Smooth muscle cell (in vitro differentiated cells): ENCODE measurements around the gene SRSF1. TPM values are rescaled to one million over a fixed set of nuclear protein-coding genes. Genes with fewer than 3 reads are reported as not detected.
A peak's percentile ranks its signal among the peaks of the same experiment; 100 is the strongest.

ENCODE experiments used
- DNase-seq: peaks from one replicate; lab custom pipeline; 2025; ENCODE audit not compliant: unreplicated experiment; lab: John Stamatoyannopoulos, UW
- H2AFZ ChIP-seq: fragments of 200-600 bp; sonication (generic); 2 replicates; pipeline ENCODE4 v1.6.0; 2016; ENCODE audit warnings: antibody characterized with exemption, low read depth, mild to moderate bottlenecking
- H3F3A ChIP-seq: fragments of 200-600 bp; sonication (generic); 2 replicates; pipeline ENCODE4 v1.6.0; 2017; ENCODE audit warnings: antibody characterized with exemption, low read depth
- H3K27ac ChIP-seq: fragments of 200-600 bp; sonication (generic); 2 replicates; pipeline ENCODE4 v1.5.1; 2016; ENCODE audit warnings: low read depth, mild to moderate bottlenecking
- H3K27me3 ChIP-seq: fragments of 200-600 bp; sonication (generic); 2 replicates; pipeline ENCODE4 v1.6.1; 2016; ENCODE audit warnings: low read depth, mild to moderate bottlenecking
- H3K36me3 ChIP-seq: fragments of 200-600 bp; sonication (generic); 2 replicates; pipeline ENCODE4 v1.5.1; 2016; ENCODE audit warnings: low read depth
- H3K4me1 ChIP-seq: fragments of 200-600 bp; sonication (generic); 2 replicates; pipeline ENCODE4 v1.5.1; 2016; ENCODE audit warnings: low read depth
- H3K4me2 ChIP-seq: fragments of 200-600 bp; sonication (generic); 2 replicates; pipeline ENCODE4 v1.6.0; 2016; ENCODE audit warnings: mild to moderate bottlenecking
- H3K4me3 ChIP-seq: fragments of 200-600 bp; sonication (generic); 2 replicates; pipeline ENCODE4 v1.5.1; 2016; ENCODE audit warnings: mild to moderate bottlenecking
- H3K79me2 ChIP-seq: fragments of 200-600 bp; sonication (generic); 2 replicates; pipeline ENCODE4 v1.6.0; 2016; ENCODE audit warnings: low read depth, mild to moderate bottlenecking
- H3K9ac ChIP-seq: fragments of 200-600 bp; sonication (generic); 2 replicates; pipeline ENCODE4 v1.6.0; 2016; ENCODE audit warnings: low read depth
- H3K9me3 ChIP-seq: fragments of 200-600 bp; sonication (generic); replicated peaks from 2 replicates; pipeline ENCODE4 v1.5.1; 2016; ENCODE audit warnings: low read depth
- H4K20me1 ChIP-seq: fragments of 200-600 bp; sonication (generic); 2 replicates; pipeline ENCODE4 v1.6.0; 2016; ENCODE audit warnings: low read depth
- CTCF ChIP-seq: fragments of 200-600 bp; sonication (generic); IDR thresholded peaks from 2 replicates; pipeline ENCODE4 v1.5.1; 2017; ENCODE audit warnings: borderline replicate concordance, mild to moderate bottlenecking, antibody characterized with exemption; ENCODE audit not compliant: insufficient read depth, poor library complexity, severe bottlenecking
- WGBS: methylation state at CpG from one replicate; pipeline ENCODE4 v1.1.7; 2016; ENCODE audit warnings: low lambda C conversion rate; 5-methylcytosine and 5-hydroxymethylcytosine counted together
- polyA plus RNA-seq: library from polyadenylated mRNA; unstranded; fragments of >200 nt; fragmentation: Nextera tagmentation; extraction: Ambion mirVana; gene quantifications from 2 replicates; pipeline ENCODE4 v1.2.1, GENCODE V29; 2016
- total RNA-seq: library from RNA; depleted of rRNA; stranded (reverse); fragments of >200 nt; gene quantifications from 2 replicates; pipeline ENCODE4 v1.2.3, GENCODE V29; 2014

Gene SRSF1
- total and polyA plus RNA-seq, 2 experiments from 2014 or later: 57.9 to 200 TPM

- H3K27me3 ChIP-seq: no peaks in the 10 kb centered on the region
- no peak for DNase-seq
- no peaks in the 10 kb centered on the region for H3K9me3 ChIP-seq
- H2AFZ ChIP-seq: no peak overlapping the region
- H3K36me3 ChIP-seq: peaks cover 6% of the 10 kb centered on the region
- no peak overlapping the region for H3K4me3 ChIP-seq
- no peak overlapping the region for H3K9ac ChIP-seq
- no peak overlapping the region for H3K4me2 ChIP-seq
- peak overlapping the region; percentile 10 for H3K27ac ChIP-seq
- H4K20me1 ChIP-seq: peaks cover 76% of the 10 kb centered on the region
- peaks cover 28% of the 10 kb centered on the region for H3K4me1 ChIP-seq
- no peak for TF ChIP-seq CTCF
- WGBS: 88% methylated on average over 4 of the region's 4 CpGs
- H3K79me2 ChIP-seq: peaks cover 48% of the 10 kb centered on the region
- peaks cover 40% of the 10 kb centered on the region for H3F3A ChIP-seq
Measured at GRCh38 chr17:58002154-58002948, 4.7 kb downstream of the SRSF1 start.

- peaks cover 76% of the 10 kb centered on the region for H4K20me1 ChIP-seq
Measured at GRCh38 chr17:58001461-58002124, 5.5 kb downstream of the SRSF1 start.

GRCh38 chr17:57999496-58000017 lies 7.5 kb downstream of the SRSF1 start:
- peak; percentile 92 for TF ChIP-seq CTCF
- Histone ChIP-seq H3K36me3 (peaks cover 6% of the 10 kb centered on the region), H3K27ac (no peak overlapping the region), H3K9ac (no peak overlapping the region), H4K20me1 (peaks cover 55% of the 10 kb centered on the region), H3F3A (peaks cover 24% of the 10 kb centered on the region), H3K27me3 (no peaks in the 10 kb centered on the region), H3K79me2 (peaks cover 24% of the 10 kb centered on the region), H3K4me3 (no peak overlapping the region), H2AFZ (no peak overlapping the region), H3K9me3 (no peaks in the 10 kb centered on the region), H3K4me2 (no peak overlapping the region), H3K4me1 (peaks cover 12% of the 10 kb centered on the region)
- no peak for DNase-seq
- WGBS: 93% methylated on average over 1 of the region's 1 CpG

More at GRCh38 chr17:58001461-58002124, 5.5 kb downstream of the SRSF1 start:
- no peak for TF ChIP-seq CTCF
- H3K4me3 ChIP-seq: no peak overlapping the region
- no peaks in the 10 kb centered on the region for H3K9me3 ChIP-seq
- no peaks in the 10 kb centered on the region for H3K27me3 ChIP-seq
- no peak overlapping the region for H3K4me2 ChIP-seq
- no peak overlapping the region for H2AFZ ChIP-seq
- whole genome bisulfite sequencing: 89% methylated on average over 1 of the region's 1 CpG
- peaks cover 44% of the 10 kb centered on the region for H3K79me2 ChIP-seq
- peak overlapping the region; percentile 10 for H3K27ac ChIP-seq
- peaks cover 36% of the 10 kb centered on the region for H3F3A ChIP-seq
- peaks cover 28% of the 10 kb centered on the region for H3K4me1 ChIP-seq
- DNase-seq: no peak
- H3K9ac ChIP-seq: no peak overlapping the region
- peaks cover 6% of the 10 kb centered on the region for H3K36me3 ChIP-seq
